GM18519 (cell line): Measurements from ENCODE around the gene SMC3.

ENCODE experiments used
- ATAC-seq: cut with Tn5 transposase; IDR thresholded peaks from one replicate; pipeline ENCODE4 v1.9.1; 2021; ENCODE audit warnings: mild to moderate bottlenecking, moderate library complexity; ENCODE audit not compliant: unreplicated experiment, low FRiP score

Gene SMC3

GRCh38 chr10:110544958-110545537, 22.4 kb upstream of the SMC3 start:
- ATAC-seq = no peak

GRCh38 chr10:110546077-110546476, 21.4 kb upstream of the SMC3 start:
- ATAC-seq = no peak

GRCh38 chr10:110546499-110547110, 20.9 kb upstream of the SMC3 start:
- no peak for ATAC-seq

- ATAC-seq = no peak
These were observed 20.2 kb upstream of the SMC3 start for GRCh38 chr10:110547139-110547761.

GRCh38 chr10:110548002-110548401, 19.5 kb upstream of the SMC3 start:
- ATAC-seq = no peak

GRCh38 chr10:110549211-110549610, 18.3 kb upstream of the SMC3 start:
- no peak for ATAC-seq

- no peak for ATAC-seq
These were observed 13.6 kb upstream of the SMC3 start for GRCh38 chr10:110553905-110554304.

GRCh38 chr10:110556296-110556695, 11.2 kb upstream of the SMC3 start:
- no peak for ATAC-seq

GRCh38 chr10:110556969-110557601, 10.4 kb upstream of the SMC3 start:
- peak; percentile 84 for ATAC-seq

- no peak for ATAC-seq
These were observed 9.5 kb upstream of the SMC3 start for GRCh38 chr10:110558041-110558440.

GRCh38 chr10:110560012-110560411, 7.5 kb upstream of the SMC3 start:
- ATAC-seq = no peak

GRCh38 chr10:110561292-110561691, 6.2 kb upstream of the SMC3 start:
- ATAC-seq = no peak

- no peak for ATAC-seq
These were observed 5.1 kb upstream of the SMC3 start for GRCh38 chr10:110562348-110562747.

- no peak for ATAC-seq
These were observed 4.4 kb upstream of the SMC3 start for GRCh38 chr10:110563132-110563531.

GRCh38 chr10:110566472-110567200, 859 bp upstream of the SMC3 start:
- no peak for ATAC-seq

GRCh38 chr10:110568055-110568735, 700 bp downstream of the SMC3 start:
- peak; percentile 16 for ATAC-seq

GRCh38 chr10:110569122-110569521, 1.6 kb downstream of the SMC3 start:
- no peak for ATAC-seq

- ATAC-seq = no peak
These were observed 2.2 kb downstream of the SMC3 start for GRCh38 chr10:110569736-110570135.

GRCh38 chr10:110571093-110571743, 3.7 kb downstream of the SMC3 start:
- ATAC-seq = no peak

GRCh38 chr10:110572862-110573261, 5.4 kb downstream of the SMC3 start:
- no peak for ATAC-seq
